Activated CD4-positive, alpha-beta memory T cell treated with anti-CD3 and anti-CD28 coated beads for 36 hours (primary cell): Measurements from ENCODE around the gene JAK1. TPM values are rescaled to one million over a fixed set of nuclear protein-coding genes. Genes with fewer than 3 reads are reported as not detected.

ENCODE experiments used
- CTCF ChIA-PET: fragments of 350-600 bp; sonication (Branson Sonifier 250); formaldehyde crosslinking; loops from one replicate; lab custom pipeline; 2021; ENCODE audit warnings: antibody characterized with exemption, inconsistent platforms; lab: Charles Lee
- POLR2A ChIA-PET: fragments of 350-600 bp; sonication (Branson Sonifier 250); formaldehyde crosslinking; loops from one replicate; lab custom pipeline; 2021; ENCODE audit warnings: antibody characterized with exemption; lab: Charles Lee
- DNase-seq: peaks from one replicate; pipeline ENCODE4 v3.0.0-alpha.2; 2020
- H3K27ac Mint-ChIP-seq: one replicate; pipeline ENCODE4 v1.8.0; 2021; ENCODE audit warnings: mixed read lengths
- H3K27me3 Mint-ChIP-seq: one replicate; pipeline ENCODE4 v1.8.0; 2021; ENCODE audit warnings: mixed read lengths
- H3K36me3 Mint-ChIP-seq: one replicate; pipeline ENCODE4 v1.8.0; 2021; ENCODE audit warnings: mixed read lengths
- H3K4me1 Mint-ChIP-seq: one replicate; pipeline ENCODE4 v1.8.0; 2021; ENCODE audit warnings: low read depth, mixed read lengths
- H3K4me3 Mint-ChIP-seq: one replicate; pipeline ENCODE4 v1.8.0; 2021; ENCODE audit warnings: mild to moderate bottlenecking, mixed read lengths
- H3K9me3 Mint-ChIP-seq: one replicate; pipeline ENCODE4 v1.8.0; 2021; ENCODE audit warnings: mixed read lengths
- intact Hi-C: fragments of 100-400 bp; cut with micrococcal nuclease; formaldehyde crosslinking; loops from one replicate; pipeline ENCODE4 v1.15.1; 2023
- total RNA-seq, 2 experiments: library from RNA; stranded (reverse); gene quantifications; one replicate each; pipeline ENCODE4 v1.2.3, GENCODE V29; 2021

Gene JAK1
- total RNA-seq, 2 experiments from 2014 or later = 115 to 128 TPM

DNA sequence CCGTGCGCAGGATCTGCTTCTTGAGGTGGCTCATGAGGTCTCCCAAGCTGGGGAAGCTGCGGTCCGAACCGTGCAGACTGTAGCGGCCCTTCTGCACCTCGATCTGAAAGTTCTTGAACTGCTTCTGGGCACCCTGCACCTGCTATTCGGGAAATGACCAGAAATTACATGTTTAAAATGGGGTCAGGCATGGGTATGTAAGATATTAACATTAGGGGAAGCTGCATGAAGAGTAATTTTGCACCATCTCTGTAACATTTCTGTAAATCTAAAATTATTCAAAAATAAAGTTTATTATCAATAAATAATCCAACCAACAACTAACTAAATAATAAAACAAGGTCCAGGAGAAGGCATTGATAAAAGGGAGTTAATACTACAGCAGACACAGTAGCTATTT is 110.8 kb downstream of the JAK1 start:
- Mint-ChIP-seq H3K4me1 (peaks cover 3% of the 10 kb centered on the region), H3K36me3 (peaks cover 37% of the 10 kb centered on the region), H3K4me3 (no peak overlapping the region), H3K27ac (no peak overlapping the region), H3K27me3 (no peaks in the 10 kb centered on the region), H3K9me3 (no peaks in the 10 kb centered on the region)
- DNase-seq = no peak
- ChIA-PET POLR2A (no interaction called here), CTCF (interaction anchor here (1.2 kb wide), 1 partner anchor 31 kb away, joined by 4 read pairs; no protein-coding TSS in a partner anchor)
- intact Hi-C loops = no loop called here

DNA sequence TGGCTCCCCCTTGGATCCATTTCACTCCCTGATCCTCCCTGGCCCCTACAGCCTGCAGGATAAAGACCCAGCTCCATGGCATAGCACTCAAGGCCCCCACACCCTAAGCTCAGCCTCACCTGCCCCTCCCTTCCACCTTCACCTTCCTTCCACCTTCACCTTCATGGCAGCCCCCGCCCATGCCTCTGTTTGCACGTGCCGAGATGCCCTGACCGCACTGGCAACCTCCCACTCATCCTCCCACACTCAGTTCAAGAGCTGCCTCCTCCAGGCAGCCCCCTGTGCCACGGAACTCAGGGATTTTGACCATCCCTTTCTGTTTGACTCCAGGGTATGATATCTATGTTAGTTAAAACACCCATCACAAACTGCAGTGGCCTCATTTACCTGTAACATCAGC is 111.7 kb downstream of the JAK1 start:
- Mint-ChIP-seq H3K9me3 (no peaks in the 10 kb centered on the region), H3K4me1 (peaks cover 2% of the 10 kb centered on the region), H3K36me3 (peaks cover 37% of the 10 kb centered on the region), H3K27me3 (no peaks in the 10 kb centered on the region), H3K27ac (no peak overlapping the region), H3K4me3 (no peak overlapping the region)
- DNase-seq = no peak
- POLR2A ChIA-PET = interaction anchor here (1.3 kb wide), 1 partner anchor 15 kb away, joined by 4 read pairs; no protein-coding TSS in a partner anchor
- CTCF ChIA-PET = no interaction called here
- intact Hi-C loops = no loop called here

DNA sequence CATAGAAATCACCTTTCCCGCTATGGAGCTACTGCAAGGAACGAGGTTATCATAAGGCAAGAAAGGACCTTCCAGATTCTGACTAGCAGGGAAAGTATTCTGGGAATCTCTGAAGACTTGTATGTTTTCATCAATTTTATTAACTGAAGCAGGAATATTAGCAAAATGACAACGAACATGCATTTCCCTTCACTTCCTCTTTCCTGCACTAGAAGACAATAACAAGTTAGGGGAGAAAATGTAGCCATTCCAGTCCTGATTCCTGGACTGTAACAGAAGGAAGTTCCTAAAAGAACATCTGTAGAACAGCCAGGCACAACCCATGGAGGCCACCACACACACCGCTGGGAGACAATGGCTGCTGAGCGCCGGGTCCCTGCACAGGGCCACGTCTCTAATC is 114.7 kb downstream of the JAK1 start:
- Mint-ChIP-seq H3K4me1 (no peaks in the 10 kb centered on the region), H3K4me3 (no peak overlapping the region), H3K9me3 (no peaks in the 10 kb centered on the region), H3K27me3 (no peaks in the 10 kb centered on the region), H3K36me3 (peaks cover 18% of the 10 kb centered on the region), H3K27ac (no peak overlapping the region)
- no peak for DNase-seq
- POLR2A ChIA-PET = no interaction called here
- CTCF ChIA-PET = no interaction called here
- intact Hi-C loops = no loop called here

DNA sequence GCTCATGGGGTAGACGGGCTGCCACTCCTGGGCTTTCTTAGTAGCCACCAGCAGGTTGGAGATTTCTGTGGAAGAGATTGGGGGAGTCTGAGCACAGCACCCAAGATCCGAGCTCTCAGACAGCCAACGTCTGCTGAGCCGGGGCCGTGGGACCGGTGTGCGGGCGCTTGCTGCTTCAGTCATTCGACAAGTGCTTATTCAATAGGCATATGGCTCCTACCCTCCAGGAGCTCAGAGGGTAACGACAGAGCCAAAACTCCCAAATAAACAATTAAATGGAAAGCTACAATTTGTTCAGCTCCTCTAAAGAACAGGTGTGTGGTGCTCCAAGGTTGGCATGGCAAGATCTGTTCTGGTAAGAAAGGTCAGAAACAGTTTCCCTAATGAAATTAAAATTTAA is 115.5 kb downstream of the JAK1 start:
- ChIA-PET POLR2A (no interaction called here), CTCF (no interaction called here)
- no peaks in the 10 kb centered on the region for H3K4me1 Mint-ChIP-seq
- no peaks in the 10 kb centered on the region for H3K9me3 Mint-ChIP-seq
- no peaks in the 10 kb centered on the region for H3K27me3 Mint-ChIP-seq
- no peak overlapping the region for H3K4me3 Mint-ChIP-seq
- intact Hi-C loops = no loop called here
- H3K27ac Mint-ChIP-seq = no peak overlapping the region
- DNase-seq = no peak
- H3K36me3 Mint-ChIP-seq = peaks cover 20% of the 10 kb centered on the region

DNA sequence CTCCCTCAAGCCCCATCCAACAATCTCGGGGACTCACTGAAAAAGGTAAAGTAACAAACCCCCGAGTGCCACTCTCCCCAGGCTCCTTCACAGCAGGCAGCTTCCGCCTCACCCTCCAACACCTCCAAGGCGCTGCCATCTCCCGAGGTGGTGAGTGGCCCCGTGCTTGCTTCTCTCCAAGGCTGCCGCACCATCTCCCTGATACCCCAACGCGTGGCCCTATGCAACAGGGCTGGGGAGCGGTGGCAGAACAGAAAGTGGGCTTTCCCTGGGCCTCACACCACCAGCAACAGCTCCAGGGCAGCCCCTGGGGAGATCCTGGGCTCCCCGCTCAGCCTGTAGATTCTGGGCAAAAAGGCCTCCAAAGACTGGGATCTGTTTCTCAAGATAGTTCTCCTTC is 116.4 kb downstream of the JAK1 start:
- no peak overlapping the region for H3K27ac Mint-ChIP-seq
- no peaks in the 10 kb centered on the region for H3K4me1 Mint-ChIP-seq
- DNase-seq = no peak
- no peak overlapping the region for H3K4me3 Mint-ChIP-seq
- no peaks in the 10 kb centered on the region for H3K27me3 Mint-ChIP-seq
- H3K36me3 Mint-ChIP-seq = peaks cover 20% of the 10 kb centered on the region
- ChIA-PET CTCF (no interaction called here), POLR2A (no interaction called here)
- intact Hi-C loops = no loop called here
- H3K9me3 Mint-ChIP-seq = no peaks in the 10 kb centered on the region

DNA sequence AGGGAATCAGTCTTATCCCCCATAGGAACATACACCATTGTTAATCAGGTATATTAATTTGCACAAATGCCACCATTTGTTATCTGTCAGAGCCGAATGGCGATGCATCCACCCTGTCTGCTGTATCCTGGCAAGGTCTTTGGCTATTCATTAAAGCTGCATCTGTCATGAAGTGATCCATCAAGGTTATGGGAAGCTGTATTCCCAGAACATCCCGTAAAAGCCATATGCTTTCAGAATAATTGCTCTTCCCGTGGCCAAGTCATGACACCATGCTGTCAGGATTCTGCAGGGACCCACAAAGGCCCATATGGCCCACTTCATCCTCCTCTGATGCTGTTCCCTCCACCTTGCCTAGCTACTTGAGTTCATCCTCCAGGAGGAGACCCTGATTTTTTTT is 117.5 kb downstream of the JAK1 start:
- DNase-seq = no peak
- CTCF ChIA-PET = interaction anchor here (0.7 kb wide), 1 partner anchor 11 kb away, joined by 4 read pairs; no protein-coding TSS in a partner anchor
- POLR2A ChIA-PET = no interaction called here
- no peak overlapping the region for H3K27ac Mint-ChIP-seq
- peaks cover 27% of the 10 kb centered on the region for H3K36me3 Mint-ChIP-seq
- H3K4me1 Mint-ChIP-seq = no peaks in the 10 kb centered on the region
- intact Hi-C loops = no loop called here
- H3K4me3 Mint-ChIP-seq = no peak overlapping the region
- H3K9me3 Mint-ChIP-seq = no peaks in the 10 kb centered on the region
- H3K27me3 Mint-ChIP-seq = no peaks in the 10 kb centered on the region

DNA sequence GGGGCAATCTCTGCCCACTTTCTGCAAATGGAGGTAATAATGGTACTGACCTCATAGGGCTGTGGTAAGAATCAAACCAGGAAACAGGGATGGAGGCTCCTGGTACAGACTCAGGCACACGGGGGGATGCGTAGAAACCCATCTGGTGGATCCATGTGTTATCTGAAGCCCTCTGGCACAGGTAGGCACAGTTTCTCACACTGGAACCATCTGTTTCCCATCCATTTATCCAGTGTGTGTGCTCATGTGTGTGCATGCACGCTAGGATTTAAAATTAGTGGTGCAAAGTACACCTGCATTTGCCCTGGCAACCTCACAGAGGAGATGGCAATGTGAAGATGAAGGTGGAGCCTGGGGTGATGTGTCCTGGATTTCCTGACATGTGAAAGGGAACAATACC is 118.2 kb downstream of the JAK1 start:
- POLR2A ChIA-PET = no interaction called here
- no peak for DNase-seq
- H3K4me1 Mint-ChIP-seq = no peaks in the 10 kb centered on the region
- H3K4me3 Mint-ChIP-seq = no peak overlapping the region
- intact Hi-C loops = no loop called here
- CTCF ChIA-PET = interaction anchor here (0.7 kb wide), 1 partner anchor 11 kb away, joined by 4 read pairs; no protein-coding TSS in a partner anchor
- no peak overlapping the region for H3K27ac Mint-ChIP-seq
- no peaks in the 10 kb centered on the region for H3K9me3 Mint-ChIP-seq
- H3K27me3 Mint-ChIP-seq = no peaks in the 10 kb centered on the region
- H3K36me3 Mint-ChIP-seq = peaks cover 27% of the 10 kb centered on the region

DNA sequence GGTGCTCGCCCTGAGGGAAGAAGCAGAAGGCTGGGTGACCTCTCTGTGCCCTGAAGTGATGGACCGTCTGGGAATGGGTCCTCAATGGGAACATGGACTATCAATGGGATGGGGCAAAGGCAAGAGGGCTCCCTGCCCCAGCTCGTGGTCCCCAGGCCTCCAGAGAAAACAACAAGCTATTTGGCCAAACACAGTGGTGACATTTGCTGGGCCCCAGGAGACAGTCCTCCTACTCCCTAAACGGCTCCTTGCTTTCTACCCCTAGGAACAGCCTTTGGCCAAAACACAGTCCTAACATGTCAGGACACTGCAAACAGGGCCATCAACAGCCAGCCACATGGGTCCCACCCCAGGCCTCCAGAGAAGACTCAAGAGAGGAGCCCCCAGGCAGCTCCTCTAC is 118.7 kb downstream of the JAK1 start:
- H3K36me3 Mint-ChIP-seq = peaks cover 27% of the 10 kb centered on the region
- DNase-seq = no peak
- H3K4me3 Mint-ChIP-seq = no peak overlapping the region
- intact Hi-C loops = no loop called here
- no peaks in the 10 kb centered on the region for H3K27me3 Mint-ChIP-seq
- no peak overlapping the region for H3K27ac Mint-ChIP-seq
- CTCF ChIA-PET = no interaction called here
- POLR2A ChIA-PET = no interaction called here
- H3K9me3 Mint-ChIP-seq = no peaks in the 10 kb centered on the region
- H3K4me1 Mint-ChIP-seq = no peaks in the 10 kb centered on the region

DNA sequence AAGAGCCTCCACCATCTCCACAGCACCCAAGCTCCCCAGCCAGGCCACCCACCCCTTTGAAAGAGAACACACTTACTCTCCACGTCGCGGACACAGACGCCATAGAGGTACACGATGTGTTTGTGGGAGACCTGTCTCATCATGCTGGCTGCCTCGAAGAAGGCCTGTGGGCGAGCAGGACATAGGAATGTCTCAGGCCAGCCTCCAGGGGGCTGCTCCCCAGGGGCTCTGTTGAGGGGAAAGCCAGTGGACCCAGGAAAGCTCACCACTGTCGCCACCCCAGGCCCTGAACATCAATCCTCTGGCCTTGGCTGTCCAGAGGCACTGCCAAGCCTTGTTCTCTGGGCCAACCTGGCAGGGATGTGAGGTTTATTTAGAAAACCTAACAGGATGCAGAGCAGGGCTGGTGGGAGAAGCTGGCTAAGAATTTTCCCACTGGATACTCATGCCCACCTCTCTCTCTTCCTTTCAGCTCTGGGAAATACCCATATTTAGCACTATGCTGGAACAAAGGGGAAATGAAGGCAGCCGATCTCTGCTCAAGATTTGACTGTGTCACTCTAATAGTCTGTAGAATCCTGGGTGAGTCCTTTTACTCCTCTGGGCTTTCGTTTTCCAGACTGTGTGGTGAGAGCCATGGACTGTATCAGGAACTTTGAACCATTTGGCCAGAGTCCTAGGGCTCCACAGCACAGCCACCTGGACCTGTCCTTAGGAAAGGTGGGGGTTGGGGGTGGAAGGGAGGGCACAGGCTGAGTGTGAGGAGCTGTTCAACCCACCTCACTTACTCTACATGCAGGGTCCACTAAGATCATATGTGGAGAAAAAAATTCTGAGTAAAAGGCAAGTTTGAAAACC is 119.5 kb downstream of the JAK1 start:
- ChIA-PET POLR2A (no interaction called here), CTCF (no interaction called here)
- no peak overlapping the region for H3K4me3 Mint-ChIP-seq
- peaks cover 27% of the 10 kb centered on the region for H3K36me3 Mint-ChIP-seq
- H3K27me3 Mint-ChIP-seq = no peaks in the 10 kb centered on the region
- H3K27ac Mint-ChIP-seq = peak overlapping the region; percentile 42
- intact Hi-C loops = no loop called here
- no peaks in the 10 kb centered on the region for H3K4me1 Mint-ChIP-seq
- no peaks in the 10 kb centered on the region for H3K9me3 Mint-ChIP-seq
- no peak for DNase-seq

DNA sequence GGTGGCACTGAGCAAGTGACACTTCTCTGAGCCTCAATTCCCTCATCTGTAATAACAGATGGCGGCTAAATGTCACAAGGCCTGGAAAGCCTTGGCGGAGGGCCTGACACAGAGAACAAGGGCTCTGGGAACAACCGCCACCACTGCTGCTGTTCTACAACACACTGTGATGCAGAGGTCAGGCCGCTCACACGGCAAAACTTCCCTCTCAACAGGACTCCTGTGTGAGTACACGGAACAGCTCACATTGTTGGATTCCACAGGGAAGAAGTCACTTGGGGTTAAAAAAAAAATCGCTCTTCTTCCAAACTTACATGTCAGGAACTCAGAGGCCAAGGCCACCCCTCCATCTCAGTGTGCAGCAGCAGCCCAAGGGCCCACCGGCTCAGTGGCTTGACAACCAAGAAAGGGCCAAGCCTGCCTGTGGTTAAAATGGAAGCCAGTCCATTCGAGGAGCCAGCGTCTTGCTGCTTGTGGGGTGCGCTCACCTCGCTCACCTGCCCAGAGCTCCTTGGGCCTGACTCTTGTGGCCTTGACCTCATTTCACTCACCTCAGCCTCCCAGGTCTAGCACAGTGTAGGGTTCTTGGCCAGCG is 120.4 kb downstream of the JAK1 start:
- no peak for DNase-seq
- POLR2A ChIA-PET = interaction anchor here (0.5 kb wide), 1 partner anchor 22 kb away, joined by 3 read pairs; no protein-coding TSS in a partner anchor
- H3K27me3 Mint-ChIP-seq = no peaks in the 10 kb centered on the region
- CTCF ChIA-PET = no interaction called here
- H3K27ac Mint-ChIP-seq = no peak overlapping the region
- H3K9me3 Mint-ChIP-seq = no peaks in the 10 kb centered on the region
- peaks cover 32% of the 10 kb centered on the region for H3K36me3 Mint-ChIP-seq
- intact Hi-C loops = no loop called here
- no peaks in the 10 kb centered on the region for H3K4me1 Mint-ChIP-seq
- H3K4me3 Mint-ChIP-seq = no peak overlapping the region

DNA sequence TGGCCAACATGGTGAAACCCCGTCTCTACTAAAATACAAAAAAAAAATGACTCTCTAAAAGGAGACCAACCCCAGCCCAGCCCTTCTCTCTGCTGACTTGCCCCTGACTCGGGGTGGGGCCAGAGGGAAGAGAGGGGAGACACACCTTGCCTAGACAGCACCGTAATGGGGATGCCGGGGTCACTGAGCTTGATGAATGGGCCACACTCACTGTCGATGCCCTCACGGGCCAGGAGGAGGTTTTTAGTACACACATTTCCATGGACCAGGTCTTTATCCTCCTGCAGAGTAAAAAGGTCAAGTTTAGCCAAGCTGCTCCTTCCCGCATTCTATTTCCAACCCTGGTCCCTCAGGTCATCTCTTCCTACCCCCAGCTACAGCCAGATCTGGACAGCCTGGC is 121.7 kb downstream of the JAK1 start:
- no peak for DNase-seq
- Mint-ChIP-seq H3K27me3 (no peaks in the 10 kb centered on the region), H3K36me3 (peaks cover 34% of the 10 kb centered on the region), H3K27ac (no peak overlapping the region), H3K9me3 (no peaks in the 10 kb centered on the region), H3K4me1 (no peaks in the 10 kb centered on the region), H3K4me3 (no peak overlapping the region)
- CTCF ChIA-PET = no interaction called here
- POLR2A ChIA-PET = no interaction called here
- intact Hi-C loops = no loop called here

DNA sequence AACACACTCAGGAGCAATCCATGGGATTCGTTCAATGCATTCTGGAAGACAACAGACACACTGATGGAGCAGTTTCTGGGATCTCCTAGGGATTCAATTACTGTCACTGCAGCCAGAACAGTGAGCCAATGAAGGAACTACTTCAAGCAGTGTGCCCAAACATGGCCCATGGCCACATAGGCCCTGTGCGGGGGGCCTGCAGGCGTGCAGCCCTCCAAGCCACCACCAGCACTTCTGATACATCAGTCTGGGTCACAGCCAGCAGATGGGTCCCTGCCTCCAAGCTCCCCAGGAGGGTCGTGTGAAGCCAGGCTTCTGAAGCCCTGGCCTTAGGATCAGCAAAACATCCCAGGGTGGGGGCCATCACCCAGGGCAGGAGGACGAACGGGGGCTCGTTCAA is 122.2 kb downstream of the JAK1 start:
- H3K4me3 Mint-ChIP-seq = no peak overlapping the region
- H3K27me3 Mint-ChIP-seq = no peaks in the 10 kb centered on the region
- H3K36me3 Mint-ChIP-seq = peaks cover 34% of the 10 kb centered on the region
- intact Hi-C loops = no loop called here
- DNase-seq = no peak
- ChIA-PET POLR2A (no interaction called here), CTCF (no interaction called here)
- H3K9me3 Mint-ChIP-seq = no peaks in the 10 kb centered on the region
- H3K4me1 Mint-ChIP-seq = no peaks in the 10 kb centered on the region
- peak overlapping the region; percentile 28 for H3K27ac Mint-ChIP-seq
